Skeletal muscle tissue (tissue), 4 donors: ENCODE measurements around the gene SEZ6L. TPM values are rescaled to one million over a fixed set of nuclear protein-coding genes. Genes with fewer than 3 reads are reported as not detected.
A peak's percentile ranks its signal among the peaks of the same experiment; 100 is the strongest.

Source experiments
- H3K27ac ChIP-seq: one replicate; pipeline ENCODE4 v1.7.0; 2013; ENCODE audit warnings: mild to moderate bottlenecking, low read depth, low read length, inconsistent platforms
- H3K27me3 ChIP-seq, 3 donors: one replicate each; pipeline ENCODE4 v1.7.0; 2013; ENCODE audit warnings: low read length in 3 of 3; ENCODE audit not compliant: control insufficient read depth in 3 of 3, insufficient read depth in 3 of 3
- H3K36me3 ChIP-seq, 3 donors: one replicate each; pipeline ENCODE4 v1.7.0; 2013; ENCODE audit warnings: low read length in 3 of 3; ENCODE audit not compliant: control insufficient read depth in 3 of 3, insufficient read depth in 3 of 3
- H3K4me1 ChIP-seq, 3 donors: one replicate each; pipeline ENCODE4 v1.7.0; 2013; ENCODE audit warnings: low read length in 3 of 3, mild to moderate bottlenecking in 3 of 3; ENCODE audit not compliant: control insufficient read depth in 3 of 3, insufficient read depth in 3 of 3
- H3K4me3 ChIP-seq, 3 donors: one replicate each; pipeline ENCODE4 v1.7.0; 2013; ENCODE audit warnings: low read length in 3 of 3
- H3K9ac ChIP-seq, 3 donors: one replicate each; pipeline ENCODE4 v1.7.0; 2013; ENCODE audit warnings: low read length in 3 of 3, mild to moderate bottlenecking in 3 of 3, moderate library complexity in 2 of 3, low read depth in 1 of 3
- H3K9me3 ChIP-seq, 3 donors: one replicate each; pipeline ENCODE4 v1.7.0; 2013; ENCODE audit warnings: low read length in 3 of 3; ENCODE audit not compliant: control insufficient read depth in 3 of 3
- total RNA-seq: library from RNA; depleted of rRNA; stranded (reverse); fragments of >200 nt; gene quantifications from one replicate; pipeline ENCODE4 v1.2.3, GENCODE V29; 2014
- donor health status: Osteomylitis.

Gene SEZ6L
- total RNA-seq, 1 donor from 2014 or later, result 0.52 TPM

GRCh38 chr22:26322179-26322905 lies 153.1 kb downstream of the SEZ6L start:
- Histone ChIP-seq H3K4me3 (no peak overlapping the region), H3K36me3 (no peaks in the 10 kb centered on the region), H3K27me3 (peaks cover 0 to 9% (median 0%) of the 10 kb centered on the region in 3 donors), H3K9ac (peak overlapping the region; percentile 1 to 24 (median 1)), H3K4me1 (peaks cover 13 to 26% (median 24%) of the 10 kb centered on the region in 3 donors), H3K27ac (peak overlapping the region; percentile 84), H3K9me3 (no peaks in the 10 kb centered on the region)

DNA sequence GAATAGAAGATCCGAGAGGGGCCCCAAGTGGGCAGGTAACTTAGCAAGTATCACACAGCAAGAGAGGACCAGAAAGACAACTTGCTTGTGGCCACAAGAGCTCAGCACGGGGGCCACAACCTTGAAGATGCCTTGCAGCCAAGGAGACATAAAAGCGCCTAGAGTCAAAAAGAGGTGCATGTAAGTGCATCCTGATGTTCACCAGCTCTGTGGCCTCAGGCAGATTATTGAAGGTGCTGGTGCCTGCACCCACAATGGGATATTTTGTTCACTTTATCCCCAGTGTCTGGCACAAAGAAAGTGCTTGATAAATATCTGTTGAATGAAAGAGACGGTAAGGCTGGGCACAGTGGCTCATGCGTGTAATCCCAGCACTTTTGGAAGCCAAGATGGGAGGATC lies 153.8 kb downstream of the SEZ6L start:
- H3K4me1 ChIP-seq, result peaks cover 13 to 26% (median 24%) of the 10 kb centered on the region in 3 donors
- H3K36me3 ChIP-seq, result no peaks in the 10 kb centered on the region
- no peaks in the 10 kb centered on the region for H3K9me3 ChIP-seq
- no peak overlapping the region for H3K4me3 ChIP-seq
- H3K9ac ChIP-seq, result no peak overlapping the region
- H3K27ac ChIP-seq, result peak overlapping the region; percentile 84
- H3K27me3 ChIP-seq, result peaks cover 0 to 9% (median 0%) of the 10 kb centered on the region in 3 donors

GRCh38 chr22:26324150-26324549 lies 154.9 kb downstream of the SEZ6L start:
- Histone ChIP-seq H3K9me3 (no peaks in the 10 kb centered on the region), H3K27me3 (peaks cover 0 to 9% (median 0%) of the 10 kb centered on the region in 3 donors), H3K4me3 (no peak overlapping the region), H3K4me1 (peaks cover 13 to 26% (median 24%) of the 10 kb centered on the region in 3 donors), H3K27ac (no peak overlapping the region), H3K9ac (no peak overlapping the region), H3K36me3 (no peaks in the 10 kb centered on the region)

- Histone ChIP-seq H3K4me3 (no peak overlapping the region), H3K4me1 (peaks cover 13 to 20% (median 20%) of the 10 kb centered on the region in 3 donors), H3K27me3 (peaks cover 0 to 9% (median 0%) of the 10 kb centered on the region in 3 donors), H3K9ac (no peak overlapping the region), H3K36me3 (no peaks in the 10 kb centered on the region), H3K27ac (no peak overlapping the region), H3K9me3 (no peaks in the 10 kb centered on the region)
Measured at GRCh38 chr22:26325641-26326040, 156.4 kb downstream of the SEZ6L start.

DNA sequence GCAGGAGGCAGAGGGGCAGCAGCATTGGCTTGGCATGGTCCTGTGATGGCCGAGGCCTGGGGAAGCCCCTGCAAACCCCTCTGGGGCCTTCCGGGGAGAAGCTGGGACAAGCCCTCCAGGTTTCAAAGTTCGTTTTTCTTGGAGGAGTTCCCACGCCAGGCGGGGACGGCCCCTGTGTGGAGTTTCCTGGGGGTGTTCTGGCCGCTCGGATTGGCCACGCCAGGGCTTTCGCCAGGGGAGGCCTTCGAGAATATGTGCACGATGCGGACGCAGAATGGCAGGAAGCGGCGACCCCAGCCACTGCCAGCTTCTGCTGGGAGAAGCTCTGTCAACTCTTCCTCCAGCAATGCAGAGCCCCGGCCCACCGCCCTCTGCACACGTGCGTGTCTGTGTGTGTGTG lies 157.5 kb downstream of the SEZ6L start:
- H3K36me3 ChIP-seq, result no peaks in the 10 kb centered on the region

DNA sequence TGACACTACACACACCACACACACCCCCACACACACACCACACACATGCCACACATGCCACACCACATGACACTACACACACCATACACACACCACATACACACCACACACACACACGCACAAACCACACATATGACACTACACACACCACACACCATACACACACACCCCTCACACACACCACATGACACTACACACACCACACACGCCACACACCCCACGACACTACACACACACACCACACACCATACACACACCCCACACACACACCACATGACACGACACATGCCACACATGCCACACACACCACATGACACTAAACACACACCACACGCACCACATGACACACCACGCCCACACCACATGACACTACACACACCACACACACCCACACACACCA lies 158.0 kb downstream of the SEZ6L start:
- Histone ChIP-seq H3K27me3 (peaks cover 0 to 9% (median 0%) of the 10 kb centered on the region in 3 donors), H3K4me1 (peaks cover under 1 to 6% (median 4%) of the 10 kb centered on the region in 3 donors), H3K36me3 (no peaks in the 10 kb centered on the region), H3K27ac (no peak overlapping the region), H3K9ac (no peak overlapping the region), H3K4me3 (no peak overlapping the region), H3K9me3 (no peaks in the 10 kb centered on the region)

More for the DNA sequence above, 157.5 kb downstream of the SEZ6L start:
- H3K27me3 ChIP-seq, result peaks cover 0 to 9% (median 0%) of the 10 kb centered on the region in 3 donors
- no peak overlapping the region for H3K9ac ChIP-seq
- peaks cover 6 to 11% (median 9%) of the 10 kb centered on the region in 3 donors for H3K4me1 ChIP-seq
- no peak overlapping the region for H3K27ac ChIP-seq
- no peaks in the 10 kb centered on the region for H3K9me3 ChIP-seq
- no peak overlapping the region for H3K4me3 ChIP-seq

- no peaks in the 10 kb centered on the region for H3K9me3 ChIP-seq
- peaks cover 0 to 12% (median 0%) of the 10 kb centered on the region in 3 donors for H3K27me3 ChIP-seq
- no peak overlapping the region for H3K9ac ChIP-seq
- H3K27ac ChIP-seq, result no peak overlapping the region
- H3K36me3 ChIP-seq, result no peaks in the 10 kb centered on the region
- H3K4me3 ChIP-seq, result no peak overlapping the region
- H3K4me1 ChIP-seq, result peaks cover 4 to 7% (median 4%) of the 10 kb centered on the region in 3 donors
Measured at GRCh38 chr22:26328221-26328620, 159.0 kb downstream of the SEZ6L start.

DNA sequence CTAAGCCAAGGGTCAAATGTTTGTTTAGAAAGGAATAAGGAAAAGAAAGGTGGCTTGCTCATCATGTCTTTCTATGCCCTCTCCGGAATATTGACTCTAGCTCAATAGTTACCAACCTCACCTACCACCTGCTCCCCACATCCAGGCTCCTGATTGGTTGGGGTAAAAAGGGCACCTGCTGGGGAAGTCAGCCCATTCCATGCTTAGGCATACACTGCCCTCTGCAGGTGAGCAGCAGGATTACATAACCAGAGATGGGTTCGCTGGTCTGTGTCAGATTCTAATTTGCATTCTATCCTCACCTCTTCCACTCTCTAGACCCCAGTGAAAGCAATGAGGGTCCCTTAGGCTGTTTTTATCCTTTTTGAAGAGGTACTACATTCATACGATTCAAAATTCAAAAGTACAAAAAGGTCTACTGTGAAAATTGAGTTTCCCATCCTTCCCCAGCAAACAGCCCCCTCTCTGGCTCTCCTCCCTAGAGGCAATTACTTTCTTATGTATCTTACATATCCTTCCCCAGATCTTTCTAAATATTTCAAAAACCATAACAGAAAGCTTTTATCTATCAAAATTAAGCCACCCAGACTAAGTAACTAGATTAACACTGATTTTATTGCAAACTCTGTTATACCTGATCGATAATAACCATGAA lies 161.8 kb downstream of the SEZ6L start:
- Histone ChIP-seq H3K9me3 (no peaks in the 10 kb centered on the region), H3K27ac (no peak overlapping the region), H3K9ac (no peak overlapping the region), H3K4me3 (no peak overlapping the region), H3K4me1 (peaks cover 10 to 20% (median 11%) of the 10 kb centered on the region in 3 donors), H3K36me3 (no peaks in the 10 kb centered on the region), H3K27me3 (peaks cover 4 to 10% (median 6%) of the 10 kb centered on the region in 3 donors)

GRCh38 chr22:26333088-26333800 lies 164.0 kb downstream of the SEZ6L start:
- no peak overlapping the region for H3K27ac ChIP-seq
- no peak overlapping the region for H3K9ac ChIP-seq
- no peaks in the 10 kb centered on the region for H3K9me3 ChIP-seq
- peaks cover 4 to 7% (median 6%) of the 10 kb centered on the region in 3 donors for H3K27me3 ChIP-seq
- no peaks in the 10 kb centered on the region for H3K36me3 ChIP-seq
- H3K4me1 ChIP-seq, result peaks cover 10 to 20% (median 11%) of the 10 kb centered on the region in 3 donors
- H3K4me3 ChIP-seq, result peak overlapping the region in 1 of 3 donors; percentile 3
